ENCODE measurements around the gene NSMCE3. TPM values are rescaled to one million over a fixed set of nuclear protein-coding genes. Genes with fewer than 3 reads are reported as not detected.

The NSMCE3 gene
- total and polyA plus RNA-seq, 12 donors = 8.0 to 16.9 (median 12.9) TPM

- Histone ChIP-seq H3K9me3 (replicated peaks in 1 of 3) (no peaks in the 10 kb centered on the region), H3K4me1 (replicated peaks in 1 of 2) (no peaks in the 10 kb centered on the region), H3K27ac (no peak overlapping the region), H3K36me3 (replicated peaks in 1 of 2) (no peaks in the 10 kb centered on the region), H3K27me3 (no peaks in the 10 kb centered on the region), H3K4me3 (no peak overlapping the region)
- DNase-seq = no peak
- 63 to 72% (median 68%) methylated on average over 5 of the region's 5 CpGs for WGBS, 4 donors
- intact Hi-C loops (cut with DNase I) = no loop called here
- TF ChIP-seq POLR2A (IDR thresholded peaks at IDR 0.05) (no peak), CTCF (IDR thresholded peaks at IDR 0.05) (no peak)
Measured at GRCh38 chr15:29291067-29291845, 21.6 kb upstream of the NSMCE3 start.

- Histone ChIP-seq H3K36me3 (replicated peaks in 1 of 2) (no peaks in the 10 kb centered on the region), H3K27ac (no peak overlapping the region), H3K9me3 (replicated peaks in 1 of 3) (no peaks in the 10 kb centered on the region), H3K4me3 (no peak overlapping the region), H3K4me1 (replicated peaks in 1 of 2) (no peaks in the 10 kb centered on the region), H3K27me3 (no peaks in the 10 kb centered on the region)
- no peak for TF ChIP-seq CTCF (IDR thresholded peaks at IDR 0.05)
- no peak for TF ChIP-seq POLR2A (IDR thresholded peaks at IDR 0.05)
- WGBS, 4 donors = 78 to 85% (median 80%) methylated on average over 3 of the region's 3 CpGs
- DNase-seq = no peak
- intact Hi-C loops (cut with DNase I) = no loop called here
Measured at GRCh38 chr15:29289173-29289572, 19.6 kb upstream of the NSMCE3 start.

- intact Hi-C loops (cut with DNase I) = no loop called here
- H3K4me1 ChIP-seq (replicated peaks in 1 of 2) = no peaks in the 10 kb centered on the region
- H3K27ac ChIP-seq = no peak overlapping the region
- no peak for TF ChIP-seq POLR2A (IDR thresholded peaks at IDR 0.05)
- no peak for TF ChIP-seq CTCF (IDR thresholded peaks at IDR 0.05)
- no peaks in the 10 kb centered on the region for H3K36me3 ChIP-seq (replicated peaks in 1 of 2)
- H3K9me3 ChIP-seq (replicated peaks in 1 of 3) = no peaks in the 10 kb centered on the region
- DNase-seq = no peak
- no peaks in the 10 kb centered on the region for H3K27me3 ChIP-seq
- no peak overlapping the region for H3K4me3 ChIP-seq
Measured at GRCh38 chr15:29285386-29285785, 15.8 kb upstream of the NSMCE3 start.

- no peaks in the 10 kb centered on the region for H3K36me3 ChIP-seq (replicated peaks in 1 of 2)
- no peak overlapping the region for H3K27ac ChIP-seq
- H3K9me3 ChIP-seq (replicated peaks in 1 of 3) = no peaks in the 10 kb centered on the region
- no peaks in the 10 kb centered on the region for H3K27me3 ChIP-seq
- 25 to 71% (median 49%) methylated on average over 1 of the region's 1 CpG for WGBS, 4 donors
- no peak overlapping the region for H3K4me3 ChIP-seq
- no peak for TF ChIP-seq POLR2A (IDR thresholded peaks at IDR 0.05)
- TF ChIP-seq CTCF (IDR thresholded peaks at IDR 0.05) = no peak
- intact Hi-C loops (cut with DNase I) = no loop called here
- H3K4me1 ChIP-seq (replicated peaks in 1 of 2) = no peaks in the 10 kb centered on the region
- no peak for DNase-seq
Measured at GRCh38 chr15:29283381-29283780, 13.8 kb upstream of the NSMCE3 start.

Measured in adrenal gland (tissue), 12 donors.